ENCODE results near the gene ADORA2A. TPM values are rescaled to one million over a fixed set of nuclear protein-coding genes. Genes with fewer than 3 reads are reported as not detected.
A peak's percentile ranks its signal among the peaks of the same experiment; 100 is the strongest.

The ADORA2A gene
- polyA plus RNA-seq, 1 donor = 10.9 TPM

DNA sequence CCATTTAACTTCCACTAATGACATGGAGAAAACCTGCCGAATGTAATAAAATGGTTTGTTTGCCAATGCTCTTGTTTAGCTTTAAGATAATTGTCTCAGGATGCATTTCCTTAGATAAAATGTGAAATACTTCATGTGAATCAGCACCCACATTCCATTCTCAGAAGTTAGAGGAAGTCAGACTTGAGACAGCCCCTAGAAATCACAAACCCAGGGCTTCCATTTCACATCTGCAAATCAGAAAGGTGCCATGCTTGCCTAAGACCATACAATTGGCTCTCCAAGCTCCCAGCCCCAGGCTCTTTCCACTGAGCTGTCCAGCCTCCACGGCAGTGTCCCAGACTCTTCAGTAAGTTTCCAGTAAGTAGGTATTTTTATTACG is 35.6 kb upstream of the ADORA2A start:
- no CpG with 5 or more reads among the region's 3 CpGs for WGBS (ENCODE audit: insufficient coverage, low lambda C conversion rate)
- no peaks in the 10 kb centered on the region for H3K4me1 ChIP-seq (ENCODE audit: control insufficient read depth, insufficient read depth, low read length)
- no peaks in the 10 kb centered on the region for H3K9me3 ChIP-seq (ENCODE audit: control insufficient read depth, low read depth, low read length)
- H3K27ac ChIP-seq (ENCODE audit: low read length) = peak overlapping the region; percentile 9
- no peaks in the 10 kb centered on the region for H3K27me3 ChIP-seq (ENCODE audit: control insufficient read depth, insufficient read depth, low read length)
- peaks cover 27% of the 10 kb centered on the region for H3K36me3 ChIP-seq (ENCODE audit: control insufficient read depth, insufficient read depth, low read length)
- no peak overlapping the region for H3K4me3 ChIP-seq (ENCODE audit: low read length)
- DNase-seq = no peak

DNA sequence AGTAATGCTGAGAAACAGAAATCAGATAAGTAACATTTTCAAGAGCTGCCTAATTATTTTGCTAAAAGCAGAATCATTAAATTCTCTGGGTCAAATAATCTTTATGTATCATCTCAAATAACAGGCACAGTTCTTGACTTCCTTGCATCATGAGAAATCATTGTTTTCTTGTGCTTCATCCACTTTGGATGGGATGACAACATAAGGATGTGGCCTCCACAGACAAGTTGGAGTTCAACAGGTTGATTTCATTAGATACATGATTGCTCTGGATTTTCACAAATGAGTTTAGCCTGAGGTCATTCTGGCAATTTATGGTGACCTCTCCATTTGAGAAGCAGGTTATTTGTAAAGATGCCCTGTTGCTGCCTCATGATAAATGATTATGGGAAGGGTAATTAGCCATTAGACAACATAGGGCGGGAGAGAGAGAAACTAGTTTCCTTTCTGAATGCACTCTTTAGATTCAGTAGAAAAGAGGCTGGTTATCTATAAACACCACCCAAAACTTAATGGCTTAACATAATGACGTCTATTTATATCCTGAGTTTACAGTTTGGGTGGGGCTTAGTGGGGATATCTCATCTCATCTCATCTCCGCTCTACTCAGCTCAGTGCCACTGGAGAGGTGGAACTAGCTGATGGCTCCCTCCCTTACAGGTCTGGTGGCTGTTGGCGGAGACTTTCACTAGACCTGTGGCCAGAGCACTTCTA is 35.0 kb upstream of the ADORA2A start:
- no peak overlapping the region for H3K4me3 ChIP-seq (ENCODE audit: low read length)
- H3K27ac ChIP-seq (ENCODE audit: low read length) = peak overlapping the region; percentile 9
- DNase-seq = no peak
- 100% methylated on average over 1 of the region's 4 CpGs for WGBS (ENCODE audit: insufficient coverage, low lambda C conversion rate)
- H3K4me1 ChIP-seq (ENCODE audit: control insufficient read depth, insufficient read depth, low read length) = no peaks in the 10 kb centered on the region
- H3K27me3 ChIP-seq (ENCODE audit: control insufficient read depth, insufficient read depth, low read length) = no peaks in the 10 kb centered on the region
- H3K36me3 ChIP-seq (ENCODE audit: control insufficient read depth, insufficient read depth, low read length) = peaks cover 32% of the 10 kb centered on the region
- H3K9me3 ChIP-seq (ENCODE audit: control insufficient read depth, low read depth, low read length) = no peaks in the 10 kb centered on the region

DNA sequence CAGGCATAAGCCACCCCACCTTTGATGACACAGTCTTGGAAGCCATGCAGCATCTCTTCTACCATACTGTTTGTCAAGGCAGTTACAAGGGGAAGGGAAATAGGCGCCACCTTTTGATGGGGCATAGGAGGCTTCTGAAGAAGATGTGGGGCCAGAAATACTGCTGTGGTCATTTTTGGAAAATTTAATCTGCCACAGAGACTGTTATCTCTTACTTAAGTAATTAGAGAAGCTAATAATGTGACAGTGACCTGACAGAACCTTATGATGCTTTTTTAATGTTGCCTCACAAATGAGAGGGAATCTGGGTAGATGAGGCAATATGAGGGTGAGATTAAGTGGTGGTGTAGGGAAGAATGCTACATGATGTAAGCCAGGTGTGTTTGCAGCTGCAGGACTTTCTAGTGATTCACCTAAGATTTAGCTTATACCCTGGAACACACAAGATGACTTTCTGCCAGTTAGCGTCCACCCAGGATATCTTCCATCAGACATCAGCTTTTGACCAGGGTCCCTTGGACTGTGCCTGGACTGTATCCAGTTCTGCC is 34.3 kb upstream of the ADORA2A start:
- Histone ChIP-seq H3K36me3 (ENCODE audit: control insufficient read depth, insufficient read depth, low read length) (peaks cover 36% of the 10 kb centered on the region), H3K4me3 (ENCODE audit: low read length) (no peak overlapping the region), H3K27ac (ENCODE audit: low read length) (no peak overlapping the region), H3K4me1 (ENCODE audit: control insufficient read depth, insufficient read depth, low read length) (no peaks in the 10 kb centered on the region), H3K27me3 (ENCODE audit: control insufficient read depth, insufficient read depth, low read length) (no peaks in the 10 kb centered on the region), H3K9me3 (ENCODE audit: control insufficient read depth, low read depth, low read length) (no peaks in the 10 kb centered on the region)
- no CpG with 5 or more reads among the region's 2 CpGs for whole genome bisulfite sequencing (ENCODE audit: insufficient coverage, low lambda C conversion rate)
- no peak for DNase-seq

DNA sequence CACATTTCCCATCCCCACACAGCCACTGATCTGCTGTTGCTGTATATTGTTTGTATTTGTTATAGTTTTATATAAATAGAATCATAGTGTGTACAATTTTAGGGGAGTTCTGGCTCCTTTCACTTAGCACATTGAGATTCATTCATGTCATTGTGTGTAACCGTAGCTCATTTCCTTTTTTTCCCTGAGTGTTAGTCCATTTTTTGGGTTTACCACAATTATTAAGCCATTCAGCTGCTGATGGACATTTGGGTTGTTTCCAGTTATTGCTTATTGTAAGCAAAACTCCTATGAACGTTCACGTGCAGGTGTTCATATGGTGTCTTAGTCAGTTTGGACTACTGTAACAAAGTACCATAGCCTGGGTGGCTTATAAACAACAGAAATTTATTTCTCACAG is 33.6 kb upstream of the ADORA2A start:
- 100% methylated on average over 1 of the region's 3 CpGs for WGBS (ENCODE audit: insufficient coverage, low lambda C conversion rate)
- peaks cover 42% of the 10 kb centered on the region for H3K36me3 ChIP-seq (ENCODE audit: control insufficient read depth, insufficient read depth, low read length)
- no peaks in the 10 kb centered on the region for H3K4me1 ChIP-seq (ENCODE audit: control insufficient read depth, insufficient read depth, low read length)
- H3K9me3 ChIP-seq (ENCODE audit: control insufficient read depth, low read depth, low read length) = no peaks in the 10 kb centered on the region
- DNase-seq = no peak
- no peak overlapping the region for H3K4me3 ChIP-seq (ENCODE audit: low read length)
- no peaks in the 10 kb centered on the region for H3K27me3 ChIP-seq (ENCODE audit: control insufficient read depth, insufficient read depth, low read length)
- no peak overlapping the region for H3K27ac ChIP-seq (ENCODE audit: low read length)

DNA sequence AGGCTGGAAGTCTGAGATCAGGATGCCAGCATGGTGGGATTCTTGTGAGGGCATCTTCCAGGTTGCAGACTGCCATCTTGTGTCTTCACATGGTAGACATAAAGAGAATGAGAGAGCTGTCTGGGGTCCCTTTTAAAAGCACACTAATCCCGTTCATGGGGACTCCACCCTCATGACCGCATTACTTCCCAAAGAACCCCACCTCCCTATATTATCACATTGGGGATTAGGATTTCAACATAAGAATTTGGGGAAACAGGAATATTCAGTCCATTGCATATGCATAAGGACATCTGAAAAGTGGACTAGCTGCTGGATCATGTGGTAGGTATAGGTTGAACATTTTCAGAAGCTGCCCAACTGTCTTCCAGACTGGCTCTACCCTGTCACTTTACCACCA is 33.1 kb upstream of the ADORA2A start:
- Histone ChIP-seq H3K9me3 (ENCODE audit: control insufficient read depth, low read depth, low read length) (no peaks in the 10 kb centered on the region), H3K4me1 (ENCODE audit: control insufficient read depth, insufficient read depth, low read length) (no peaks in the 10 kb centered on the region), H3K27ac (ENCODE audit: low read length) (no peak overlapping the region), H3K4me3 (ENCODE audit: low read length) (no peak overlapping the region), H3K36me3 (ENCODE audit: control insufficient read depth, insufficient read depth, low read length) (peaks cover 43% of the 10 kb centered on the region), H3K27me3 (ENCODE audit: control insufficient read depth, insufficient read depth, low read length) (no peaks in the 10 kb centered on the region)
- WGBS (ENCODE audit: insufficient coverage, low lambda C conversion rate) = no CpG with 5 or more reads among the region's 2 CpGs
- no peak for DNase-seq

DNA sequence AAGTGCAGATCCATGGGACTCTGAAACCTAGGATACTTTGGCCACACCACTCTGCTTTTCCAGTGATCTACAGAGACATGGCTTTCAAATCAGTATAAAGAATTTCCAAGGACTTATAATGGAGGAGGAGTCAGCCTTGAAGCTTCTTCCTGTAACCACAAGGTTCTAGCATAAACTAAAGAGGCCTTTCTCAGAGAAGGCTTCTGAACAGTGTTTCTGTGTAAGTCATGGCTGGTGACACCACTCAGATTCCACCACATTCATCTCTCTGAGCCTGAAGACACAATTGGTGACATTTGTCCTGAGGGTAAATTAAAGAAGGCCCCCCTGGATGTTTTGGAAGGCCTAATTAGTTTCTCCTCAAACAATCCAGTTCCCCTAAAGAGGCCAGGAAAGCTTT is 29.0 kb upstream of the ADORA2A start:
- H3K27ac ChIP-seq (ENCODE audit: low read length) = no peak overlapping the region
- H3K27me3 ChIP-seq (ENCODE audit: control insufficient read depth, insufficient read depth, low read length) = no peaks in the 10 kb centered on the region
- no peaks in the 10 kb centered on the region for H3K9me3 ChIP-seq (ENCODE audit: control insufficient read depth, low read depth, low read length)
- H3K4me1 ChIP-seq (ENCODE audit: control insufficient read depth, insufficient read depth, low read length) = peaks cover 10% of the 10 kb centered on the region
- DNase-seq = no peak
- H3K4me3 ChIP-seq (ENCODE audit: low read length) = no peak overlapping the region
- peaks cover 45% of the 10 kb centered on the region for H3K36me3 ChIP-seq (ENCODE audit: control insufficient read depth, insufficient read depth, low read length)

DNA sequence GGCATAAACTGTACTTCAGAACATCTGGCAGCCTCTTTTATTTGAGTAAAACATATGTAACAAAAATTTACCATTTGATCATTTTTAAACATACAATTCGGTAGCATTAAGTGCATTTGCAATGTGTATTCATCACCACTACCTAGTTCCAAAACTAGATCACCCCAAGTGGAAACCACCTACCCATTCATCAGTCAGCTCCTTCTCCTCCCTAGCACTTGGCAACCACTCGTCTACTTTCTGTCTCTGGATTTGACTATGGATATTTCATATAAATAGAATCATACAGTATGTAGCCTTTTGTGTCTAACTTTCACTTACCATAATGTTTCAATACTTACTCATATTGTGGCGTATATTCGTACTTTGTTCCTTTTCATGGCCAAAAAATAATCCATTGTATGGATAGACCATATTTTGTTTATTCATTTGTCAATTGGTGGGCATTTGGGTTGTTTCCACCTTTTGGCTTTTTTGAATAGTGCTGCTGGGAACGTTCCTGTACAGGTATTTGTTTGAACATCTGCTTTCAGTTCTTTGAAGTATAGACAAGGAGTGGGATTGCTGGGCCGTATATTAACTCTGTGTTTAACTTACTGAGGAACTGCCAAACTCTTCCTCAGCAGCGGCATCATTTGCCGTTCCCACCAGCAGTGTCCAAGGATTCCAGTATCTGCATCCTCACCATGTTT is 27.2 kb upstream of the ADORA2A start:
- Histone ChIP-seq H3K27ac (ENCODE audit: low read length) (no peak overlapping the region), H3K36me3 (ENCODE audit: control insufficient read depth, insufficient read depth, low read length) (peaks cover 50% of the 10 kb centered on the region), H3K9me3 (ENCODE audit: control insufficient read depth, low read depth, low read length) (no peaks in the 10 kb centered on the region), H3K27me3 (ENCODE audit: control insufficient read depth, insufficient read depth, low read length) (no peaks in the 10 kb centered on the region), H3K4me1 (ENCODE audit: control insufficient read depth, insufficient read depth, low read length) (peaks cover 10% of the 10 kb centered on the region), H3K4me3 (ENCODE audit: low read length) (no peak overlapping the region)
- DNase-seq = no peak
- WGBS (ENCODE audit: insufficient coverage, low lambda C conversion rate) = 81% methylated on average over 5 of the region's 8 CpGs

DNA sequence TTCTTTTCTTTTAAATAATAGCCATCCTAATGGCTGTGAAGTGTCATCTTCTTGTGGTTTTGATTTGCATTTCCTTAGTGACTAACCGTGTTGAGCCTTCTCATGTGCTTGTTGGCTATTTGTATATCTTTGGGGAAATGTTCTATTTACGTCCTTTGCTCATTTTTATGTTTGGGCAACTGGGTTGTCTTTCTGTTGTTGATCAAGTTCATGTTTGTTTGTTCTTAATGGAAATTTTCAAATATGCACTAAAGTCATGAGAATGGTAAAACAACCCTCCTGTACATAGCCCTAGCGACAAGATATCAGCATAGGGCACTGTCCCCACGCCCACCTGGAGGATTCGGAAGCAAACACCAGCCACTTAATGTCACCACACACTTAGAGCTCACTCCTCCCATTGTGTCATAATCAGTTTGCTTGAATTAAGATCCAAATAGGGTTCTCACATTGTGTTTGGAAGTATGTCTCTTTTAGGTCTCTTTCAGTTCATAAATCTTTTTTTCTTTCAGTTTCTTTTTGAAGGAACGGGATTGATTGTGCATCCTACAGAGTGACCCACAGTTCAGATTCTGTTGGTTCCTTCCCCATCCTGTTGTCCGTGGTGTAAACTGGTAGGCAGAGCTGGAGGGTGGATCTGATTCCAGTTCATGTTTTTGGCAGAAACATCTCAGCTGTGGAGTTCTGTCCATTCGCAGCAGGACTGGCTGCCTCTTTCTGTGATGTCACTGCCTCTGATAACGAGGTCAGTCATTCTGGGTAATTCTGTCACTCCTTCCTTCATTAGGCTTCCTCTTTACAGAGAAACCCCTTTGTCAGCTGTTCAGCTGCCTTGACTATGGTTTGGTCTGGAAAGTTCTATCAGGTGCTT is 26.4 kb upstream of the ADORA2A start:
- H3K4me1 ChIP-seq (ENCODE audit: control insufficient read depth, insufficient read depth, low read length) = peaks cover 10% of the 10 kb centered on the region
- no peak overlapping the region for H3K27ac ChIP-seq (ENCODE audit: low read length)
- no peaks in the 10 kb centered on the region for H3K9me3 ChIP-seq (ENCODE audit: control insufficient read depth, low read depth, low read length)
- 100% methylated on average over 1 of the region's 9 CpGs for WGBS (ENCODE audit: insufficient coverage, low lambda C conversion rate)
- H3K4me3 ChIP-seq (ENCODE audit: low read length) = no peak overlapping the region
- no peak for DNase-seq
- H3K27me3 ChIP-seq (ENCODE audit: control insufficient read depth, insufficient read depth, low read length) = no peaks in the 10 kb centered on the region
- peaks cover 47% of the 10 kb centered on the region for H3K36me3 ChIP-seq (ENCODE audit: control insufficient read depth, insufficient read depth, low read length)

DNA sequence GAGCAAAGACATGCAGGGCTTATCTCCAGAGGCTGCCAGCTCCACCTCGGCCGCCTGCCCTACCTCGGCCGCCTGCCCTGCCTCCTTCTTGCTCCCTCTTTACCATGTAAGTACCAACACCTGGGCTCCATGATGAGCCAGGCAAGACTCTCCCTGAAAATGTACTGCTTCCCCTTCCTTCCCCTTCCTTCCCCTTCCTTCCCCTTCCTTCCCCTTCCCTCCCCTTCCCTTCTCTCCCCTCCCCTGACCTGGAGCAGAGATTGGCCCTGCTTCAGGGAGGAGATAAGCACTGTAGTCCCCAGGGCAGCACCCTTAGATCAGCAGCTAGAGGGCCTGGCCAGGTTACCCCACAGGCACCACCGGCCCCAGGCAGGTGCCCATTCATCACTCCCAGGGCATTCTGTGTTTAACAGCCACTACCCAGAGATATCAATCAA is 25.4 kb upstream of the ADORA2A start:
- Histone ChIP-seq H3K4me3 (ENCODE audit: low read length) (no peak overlapping the region), H3K9me3 (ENCODE audit: control insufficient read depth, low read depth, low read length) (no peaks in the 10 kb centered on the region), H3K36me3 (ENCODE audit: control insufficient read depth, insufficient read depth, low read length) (peaks cover 47% of the 10 kb centered on the region), H3K4me1 (ENCODE audit: control insufficient read depth, insufficient read depth, low read length) (peaks cover 10% of the 10 kb centered on the region), H3K27ac (ENCODE audit: low read length) (peak overlapping the region; percentile 62), H3K27me3 (ENCODE audit: control insufficient read depth, insufficient read depth, low read length) (no peaks in the 10 kb centered on the region)
- WGBS (ENCODE audit: insufficient coverage, low lambda C conversion rate) = no CpG with 5 or more reads among the region's 5 CpGs
- DNase-seq = no peak

DNA sequence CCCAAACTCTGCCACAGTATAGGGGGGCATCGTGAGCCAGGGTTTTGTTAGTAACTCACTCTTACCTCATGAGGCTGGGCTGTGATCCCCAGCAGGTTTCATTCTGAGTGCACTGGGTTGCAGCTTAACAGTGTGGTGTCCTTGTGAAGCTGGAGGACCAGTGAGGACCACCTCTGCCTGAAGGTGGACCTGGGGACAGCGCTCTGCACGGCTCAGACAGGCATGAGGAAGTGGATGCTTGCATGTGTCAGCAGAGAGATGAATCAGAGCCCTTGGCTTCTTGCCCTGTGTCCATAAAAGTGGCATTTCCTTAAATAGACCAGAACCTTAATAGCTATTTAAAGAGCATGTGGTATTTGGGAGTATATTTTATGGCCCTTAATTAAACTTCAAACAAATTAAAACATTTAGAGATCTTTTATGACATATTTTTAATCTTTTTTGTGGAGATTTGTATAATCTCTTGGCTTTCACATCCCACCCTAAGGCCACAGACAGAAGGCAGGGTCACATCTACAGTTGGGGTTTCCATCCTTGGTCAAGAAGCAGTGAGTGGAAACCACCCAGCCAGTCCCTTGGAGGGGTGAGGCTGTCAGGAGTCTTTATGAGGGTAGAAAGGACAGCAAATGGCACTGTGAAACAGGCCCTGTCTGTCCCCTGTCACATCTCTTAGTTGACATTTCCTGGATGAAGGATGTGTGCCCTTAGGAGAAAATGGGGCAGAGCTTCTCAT is 24.8 kb upstream of the ADORA2A start:
- no peak overlapping the region for H3K4me3 ChIP-seq (ENCODE audit: low read length)
- WGBS (ENCODE audit: insufficient coverage, low lambda C conversion rate) = no CpG with 5 or more reads among the region's 3 CpGs

More for the DNA sequence above, 24.8 kb upstream of the ADORA2A start:
- no peaks in the 10 kb centered on the region for H3K27me3 ChIP-seq (ENCODE audit: control insufficient read depth, insufficient read depth, low read length)
- DNase-seq = peak; percentile 88 to 90
- peaks cover 10% of the 10 kb centered on the region for H3K4me1 ChIP-seq (ENCODE audit: control insufficient read depth, insufficient read depth, low read length)
- peaks cover 48% of the 10 kb centered on the region for H3K36me3 ChIP-seq (ENCODE audit: control insufficient read depth, insufficient read depth, low read length)
- peak overlapping the region; percentile 62 for H3K27ac ChIP-seq (ENCODE audit: low read length)
- H3K9me3 ChIP-seq (ENCODE audit: control insufficient read depth, low read depth, low read length) = no peaks in the 10 kb centered on the region

Measured in large intestine (tissue), 3 donors.